AG10803 (cell line): ENCODE measurements around the gene PWWP2B.

ENCODE experiments used
- DNase-seq: peaks from one replicate; pipeline ENCODE4 v3.0.0; 2010; ENCODE audit warnings: low read depth
- H3K4me3 ChIP-seq: 2 replicates; pipeline ENCODE4 v1.5.1; 2011; ENCODE audit warnings: mild to moderate bottlenecking, low read length, control low read depth
- CTCF ChIP-seq: conservative IDR thresholded peaks from 2 replicates; pipeline ENCODE4 v1.5.1; 2011; ENCODE audit warnings: mild to moderate bottlenecking, low read length, control low read depth, inconsistent platforms

PWWP2B gene

GRCh38 chr10:132410056-132410778, 13.2 kb downstream of the PWWP2B start:
- H3K4me3 ChIP-seq: no peak overlapping the region
- TF ChIP-seq CTCF: no peak

GRCh38 chr10:132410779-132411532, 14.0 kb downstream of the PWWP2B start:
- TF ChIP-seq CTCF: no peak
- DNase-seq: no peak
- H3K4me3 ChIP-seq: no peak overlapping the region

More at GRCh38 chr10:132410056-132410778, 13.2 kb downstream of the PWWP2B start:
- no peak for DNase-seq

GRCh38 chr10:132411561-132412253, 14.7 kb downstream of the PWWP2B start:
- H3K4me3 ChIP-seq: no peak overlapping the region
- DNase-seq: peak; percentile 47
- TF ChIP-seq CTCF: no peak; the same call in 1 of the 2 replicates

GRCh38 chr10:132412316-132413192, 15.6 kb downstream of the PWWP2B start:
- no peak for DNase-seq
- no peak overlapping the region for H3K4me3 ChIP-seq
- TF ChIP-seq CTCF: no peak

- no peak for TF ChIP-seq CTCF
- H3K4me3 ChIP-seq: no peak overlapping the region
- DNase-seq: no peak
These were observed 16.5 kb downstream of the PWWP2B start for GRCh38 chr10:132413226-132414205.
